ENCODE data around the gene FLOT1. TPM values are rescaled to one million over a fixed set of nuclear protein-coding genes. Genes with fewer than 3 reads are reported as not detected.

The FLOT1 gene
- total and polyA plus RNA-seq, 2 of the 13 experiments (the other 11 are each of a cell fraction or from before 2014, with no cell fraction given): 82.3 to 130 TPM

- TF ChIP-seq KDM5A (IDR thresholded peaks at IDR 0.05; ENCODE audit: borderline replicate concordance, low read length) (peak; percentile 86), MED13 (CRISPR knock-in tag; IDR thresholded peaks at IDR 0.05) (peak; percentile 72; the same call in 1 of the 2 replicates), GTF2F1 (IDR thresholded peaks at IDR 0.05; ENCODE audit: low read length) (peak; percentile 90), ZNF282 (IDR thresholded peaks at IDR 0.05; ENCODE audit: partially characterized antibody) (no peak), POLR2AphosphoS5 (IDR thresholded peaks at IDR 0.05; ENCODE audit: low read depth, low read length) (peak; percentile 99), EP300 (IDR thresholded peaks at IDR 0.05; ENCODE audit: low read depth in 2 of 2, low read length in 2 of 2) (no peak; a peak in 1 of 4 replicates), EP300 (CRISPR knock-in tag; IDR thresholded peaks at IDR 0.05; ENCODE audit: borderline replicate concordance) (peak; percentile 40; the same call in 1 of the 2 replicates), RXRA (CRISPR knock-in tag; IDR thresholded peaks at IDR 0.05) (peak; percentile 37; the same call in 1 of the 2 replicates), REPIN1 (CRISPR knock-in tag; IDR thresholded peaks at IDR 0.05; ENCODE audit: borderline replicate concordance, low read depth) (peak; percentile 75; the same call in 1 of the 2 replicates), E2F5 (CRISPR knock-in tag; conservative IDR thresholded peaks at IDR 0.05) (peak; percentile 92), ZNF740 (CRISPR knock-in tag; IDR thresholded peaks at IDR 0.05) (peak; percentile 62; the same call in 1 of the 2 replicates), HNRNPH1 (optimal IDR thresholded peaks at IDR 0.05; ENCODE audit: low read depth, low read length) (no peak), ZNF580 (CRISPR knock-in tag; IDR thresholded peaks at IDR 0.05; ENCODE audit: borderline replicate concordance, low read depth) (peak; percentile 21; the same call in 1 of the 2 replicates), GLMP (CRISPR knock-in tag; IDR thresholded peaks at IDR 0.05; ENCODE audit: borderline replicate concordance) (no peak), ZNF709 (CRISPR knock-in tag; IDR thresholded peaks at IDR 0.05) (peak; percentile 57; the same call in 1 of the 2 replicates), PCBP2 (optimal IDR thresholded peaks at IDR 0.05; ENCODE audit: low read depth, low read length, poor library complexity, severe bottlenecking) (peak; percentile 53), TEAD2 (CRISPR knock-in tag; IDR thresholded peaks at IDR 0.05) (no peak), FOXA3 (CRISPR knock-in tag; IDR thresholded peaks at IDR 0.05) (0 out of 2 replicates have a peak, but pooled peaks have one; percentile 10), JUND (CRISPR knock-in tag; IDR thresholded peaks at IDR 0.05) (no peak), NFAT5 (CRISPR knock-in tag; IDR thresholded peaks at IDR 0.05) (no peak), IRX3 (CRISPR knock-in tag; IDR thresholded peaks at IDR 0.05; ENCODE audit: borderline replicate concordance, low read depth) (peak; percentile 67; the same call in 1 of the 2 replicates)
Observed at GRCh38 chr6:30719791-30720737, 22.4 kb downstream of the FLOT1 start, which contains the start of gene TUBB (continued).
